GM19035 (cell line): ENCODE data around the gene PXDC1.
"Not testable (repeated sequence)": the region's sequence is repeated elsewhere in the genome, so short reads cannot be mapped to it uniquely, and the experiment has no call there.

Experiments
- ATAC-seq: cut with Tn5 transposase; IDR thresholded peaks from one replicate; pipeline ENCODE4 v1.9.1; 2021; ENCODE audit not compliant: unreplicated experiment

PXDC1 gene

DNA sequence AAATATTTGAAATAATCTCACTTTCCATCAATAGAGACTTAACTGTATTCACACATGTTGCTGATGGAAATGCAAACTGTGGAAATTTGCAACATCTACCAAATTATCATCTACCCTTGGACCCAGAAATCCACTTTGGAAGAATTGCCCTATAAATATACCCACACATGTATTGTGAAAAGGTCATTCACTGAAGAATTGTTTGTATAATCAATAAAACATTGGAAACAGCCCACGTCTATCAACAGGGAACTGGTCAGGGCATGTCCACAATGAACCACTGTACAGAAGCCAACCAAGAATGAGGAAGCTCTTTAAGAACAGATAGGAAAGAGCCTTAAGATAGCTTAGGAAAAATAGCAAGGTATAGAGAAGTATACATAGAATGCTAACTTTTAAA is 36.2 kb downstream of the PXDC1 start:
- ATAC-seq = no peak

GRCh38 chr6:3714768-3715167 is 36.7 kb downstream of the PXDC1 start:
- ATAC-seq = no peak

- ATAC-seq = no peak
These were observed 37.4 kb downstream of the PXDC1 start for GRCh38 chr6:3714111-3714510.

DNA sequence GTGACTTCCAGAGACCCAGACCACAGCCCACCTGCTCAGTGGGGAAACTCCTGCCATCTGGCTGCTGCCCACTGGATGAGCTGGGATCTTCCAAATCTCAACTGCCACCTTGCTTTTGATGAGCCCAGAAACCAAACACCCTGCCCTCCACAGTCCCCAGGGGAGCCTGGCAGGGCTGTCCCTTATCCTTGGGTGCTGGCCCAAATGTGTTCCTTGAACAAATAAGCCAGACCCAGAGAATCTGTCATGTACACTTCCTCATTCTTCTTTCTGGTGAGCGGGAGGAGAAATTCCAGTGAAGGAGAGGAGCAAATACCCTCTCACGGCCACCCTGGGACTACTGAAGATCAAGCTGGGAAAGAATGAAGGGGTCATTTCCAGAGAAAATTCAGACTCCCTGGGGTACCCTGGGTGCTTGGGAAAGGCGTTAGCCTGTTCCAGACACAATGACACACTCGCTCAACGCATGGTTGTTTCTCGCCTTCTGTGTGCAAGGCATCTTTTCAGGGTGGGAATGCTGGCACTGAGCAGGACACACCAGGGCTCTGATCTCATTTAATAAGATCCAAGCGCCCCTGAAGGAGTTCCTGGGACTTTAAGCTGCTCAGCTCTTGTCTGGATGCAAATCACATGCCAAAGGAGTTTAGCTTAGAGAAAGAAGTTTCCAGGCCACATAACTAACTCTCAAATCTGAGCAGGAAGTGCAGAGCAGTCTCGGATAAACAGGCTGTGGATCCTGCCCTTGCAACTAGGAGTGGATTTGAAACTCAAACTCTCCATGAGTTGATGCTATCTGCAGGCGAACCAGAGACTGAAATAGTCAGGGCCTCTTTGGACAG is 38.5 kb downstream of the PXDC1 start:
- no peak for ATAC-seq

DNA sequence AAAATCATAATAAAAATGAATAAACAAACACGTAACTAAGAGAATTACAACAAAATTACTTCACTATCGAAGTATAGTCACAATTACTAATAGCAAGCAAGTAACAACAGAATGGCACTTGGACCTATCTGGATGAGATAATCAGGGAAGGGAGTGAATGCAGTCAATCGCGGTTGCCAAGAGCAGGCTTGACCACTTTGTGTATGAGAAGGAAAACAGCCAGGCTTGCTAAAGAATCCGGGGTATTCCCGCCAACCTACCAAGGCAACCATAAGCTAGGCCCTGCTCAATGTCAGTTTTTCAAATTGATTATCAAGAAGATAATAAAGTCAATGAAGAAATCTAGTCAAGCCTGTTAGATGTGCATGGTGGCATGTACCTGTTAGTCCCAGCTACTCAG is 39.7 kb downstream of the PXDC1 start:
- ATAC-seq = no peak

DNA sequence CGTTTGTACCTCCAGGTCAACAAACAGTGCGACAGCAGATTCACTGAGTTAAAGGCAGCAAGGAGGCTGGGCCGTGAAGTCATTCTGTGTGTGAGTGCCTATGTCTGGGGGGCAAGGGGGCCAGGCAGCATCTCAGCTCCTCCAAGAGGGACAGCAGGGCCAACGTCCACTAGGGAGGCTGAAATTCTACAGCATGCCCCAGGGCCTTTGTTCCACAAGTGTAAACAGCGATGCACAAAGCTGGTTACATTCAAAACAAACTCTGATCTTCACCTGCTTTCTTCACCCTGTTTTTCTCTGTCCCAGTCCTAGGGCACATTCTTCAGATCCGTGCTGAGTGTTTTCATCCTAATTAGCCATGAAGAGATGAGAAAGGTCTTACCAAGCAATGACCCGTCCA is 41.1 kb downstream of the PXDC1 start:
- ATAC-seq = no peak

GRCh38 chr6:3708540-3708939 is 43.0 kb downstream of the PXDC1 start:
- no peak for ATAC-seq

DNA sequence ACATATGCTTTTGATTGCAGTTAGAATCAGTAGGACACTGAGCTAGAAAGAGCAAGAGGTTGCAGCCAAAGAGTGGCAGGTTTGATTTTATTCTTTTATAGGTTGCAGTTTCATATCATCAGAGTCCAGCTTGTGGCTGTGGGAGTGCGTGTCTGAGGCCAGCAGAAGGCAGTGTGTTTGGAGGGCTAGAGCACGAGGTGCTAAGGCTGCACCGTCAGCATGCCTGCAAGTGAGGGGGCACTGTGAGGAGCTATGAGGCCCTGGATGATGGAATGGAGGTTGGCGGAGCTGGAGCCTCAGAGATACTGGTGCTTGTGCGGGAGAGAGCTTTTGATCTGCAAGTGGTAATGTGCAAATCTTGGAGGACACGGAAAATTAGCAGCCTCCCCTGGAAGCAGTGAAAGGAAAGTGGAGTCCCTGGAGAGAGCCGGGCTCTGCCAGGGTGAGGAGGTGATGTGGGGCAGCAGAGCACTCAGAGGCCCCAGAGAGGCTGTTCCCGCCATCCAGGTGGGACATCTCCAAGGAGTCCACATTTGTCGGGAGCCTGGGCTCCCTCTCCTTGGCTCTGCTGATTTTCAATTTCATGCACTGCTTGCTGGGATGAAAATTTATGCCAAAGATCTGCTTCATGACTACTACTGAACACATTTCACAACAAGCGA is 43.6 kb downstream of the PXDC1 start:
- no peak for ATAC-seq

DNA sequence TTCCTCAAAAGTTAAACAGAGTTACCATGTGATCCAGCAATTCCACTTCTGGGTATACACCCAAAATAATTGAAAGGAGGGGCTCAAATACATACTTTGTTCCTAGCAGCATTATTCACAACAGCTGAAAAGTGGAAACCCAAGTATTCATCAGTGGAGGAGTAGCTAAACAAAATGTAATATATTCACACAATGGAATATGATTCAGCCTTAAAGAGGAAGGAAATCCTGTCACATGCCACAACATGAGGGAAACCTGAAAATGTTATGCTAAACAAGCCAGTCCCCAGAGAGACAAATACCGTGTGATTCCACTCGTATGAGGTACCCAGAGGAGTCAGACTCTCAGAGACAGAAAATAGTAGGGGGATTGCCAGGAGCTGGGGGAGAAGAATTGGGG is 44.5 kb downstream of the PXDC1 start:
- ATAC-seq = no peak

- no peak for ATAC-seq
These were observed 45.0 kb downstream of the PXDC1 start for GRCh38 chr6:3706547-3706946.

DNA sequence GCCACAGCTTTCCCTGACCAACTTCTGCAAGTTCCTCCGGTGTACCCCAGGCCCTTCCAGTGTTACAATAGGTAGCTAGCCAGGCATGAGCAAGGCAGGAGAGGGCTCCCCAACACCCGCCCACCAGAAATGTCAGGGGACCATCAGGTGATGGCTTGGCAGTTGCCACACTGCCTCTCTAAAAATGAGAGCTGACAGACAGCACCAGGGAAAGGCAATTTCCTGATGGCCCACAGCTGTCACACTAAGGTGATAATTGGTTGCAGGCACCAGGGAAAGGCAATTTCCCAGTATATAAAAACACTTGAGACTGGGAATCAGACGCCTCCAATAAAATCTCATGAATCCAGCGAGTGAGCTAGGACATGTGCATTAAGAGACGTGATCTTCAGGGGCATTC is 49.9 kb downstream of the PXDC1 start:
- ATAC-seq = no peak

GRCh38 chr6:3699231-3699630 is 52.3 kb downstream of the PXDC1 start:
- ATAC-seq = no peak

DNA sequence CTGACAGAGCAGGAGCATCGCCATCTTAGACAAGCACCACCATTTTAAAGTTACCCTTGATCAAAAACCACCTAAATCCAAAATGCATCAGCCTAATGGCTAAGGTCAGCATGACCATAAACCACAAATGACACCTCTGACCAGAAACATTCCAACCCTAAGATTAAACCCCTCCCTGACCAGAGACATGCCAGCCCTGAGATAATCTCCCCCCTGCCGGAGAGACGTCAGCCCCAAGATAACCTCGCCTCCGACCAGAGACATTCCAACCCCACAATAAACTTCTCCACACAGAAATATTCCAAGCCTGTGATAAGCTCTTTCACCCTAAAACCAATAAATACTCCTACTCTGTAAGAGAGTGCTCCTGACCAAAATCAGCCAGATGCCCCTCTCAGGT is 53.5 kb downstream of the PXDC1 start:
- no peak for ATAC-seq

DNA sequence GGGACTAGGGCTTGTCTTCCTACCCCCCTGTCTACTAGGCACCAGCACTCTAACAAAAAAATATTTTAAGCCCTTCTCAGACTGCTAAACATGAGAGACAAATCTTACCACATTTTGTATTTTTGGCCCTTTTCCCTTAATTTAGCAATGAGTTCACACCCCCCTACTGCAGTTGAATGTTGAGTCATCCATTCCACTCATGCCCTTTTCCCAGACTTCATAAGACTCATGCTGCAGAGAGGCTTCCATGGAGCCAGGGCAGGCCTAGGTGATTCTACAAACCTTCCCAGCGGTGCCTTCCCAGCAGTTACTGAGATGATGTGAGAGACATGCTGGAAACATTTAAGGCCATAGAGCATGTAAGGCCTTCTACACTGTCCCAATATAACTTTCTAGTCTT is 53.9 kb downstream of the PXDC1 start:
- no peak for ATAC-seq

GRCh38 chr6:3696525-3697088 is 54.9 kb downstream of the PXDC1 start:
- ATAC-seq = no peak

- no peak for ATAC-seq
These were observed 56.3 kb downstream of the PXDC1 start for GRCh38 chr6:3695065-3695817.

DNA sequence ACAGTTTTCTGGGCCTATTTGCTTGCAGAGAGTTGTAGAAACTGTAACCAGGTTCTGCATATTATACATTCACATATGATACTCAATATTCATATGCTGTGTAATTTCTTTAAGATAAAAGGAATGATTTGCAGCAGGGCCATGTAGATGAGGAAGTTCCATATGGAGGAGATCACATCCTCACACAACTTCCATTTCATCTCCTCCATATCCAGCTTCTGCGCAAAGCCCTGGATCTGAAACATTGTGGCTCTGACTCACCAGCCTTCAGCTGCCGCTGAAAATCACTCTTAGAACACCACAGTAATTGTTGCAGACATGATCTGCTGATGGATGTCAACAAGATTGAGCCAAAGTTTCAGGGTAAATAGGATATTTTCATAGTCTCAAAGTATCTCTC is 57.7 kb downstream of the PXDC1 start:
- ATAC-seq = no peak

DNA sequence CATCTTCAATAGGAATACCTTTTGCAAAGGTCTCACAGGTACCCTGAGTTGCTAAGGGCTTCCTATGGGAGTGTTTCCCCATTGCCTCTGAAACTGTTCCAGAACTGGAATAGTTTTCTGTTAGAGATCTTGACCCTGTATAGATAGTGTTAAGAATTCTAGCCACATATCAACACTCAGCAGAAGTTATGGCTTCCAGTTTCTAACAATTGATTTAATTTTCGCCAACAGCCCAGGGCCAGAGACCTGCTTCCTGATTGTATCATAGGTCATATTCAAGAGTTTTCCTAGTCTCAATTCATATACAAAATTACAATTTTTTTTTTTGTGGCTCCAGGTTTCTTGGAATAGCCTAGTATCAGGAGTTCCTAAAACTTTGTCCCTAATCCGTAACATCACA is 61.0 kb downstream of the PXDC1 start:
- ATAC-seq = no peak

- no peak for ATAC-seq
These were observed 63.7 kb downstream of the PXDC1 start for GRCh38 chr6:3687847-3688246.

- no peak for ATAC-seq
These were observed 68.2 kb downstream of the PXDC1 start for GRCh38 chr6:3683331-3683730.

DNA sequence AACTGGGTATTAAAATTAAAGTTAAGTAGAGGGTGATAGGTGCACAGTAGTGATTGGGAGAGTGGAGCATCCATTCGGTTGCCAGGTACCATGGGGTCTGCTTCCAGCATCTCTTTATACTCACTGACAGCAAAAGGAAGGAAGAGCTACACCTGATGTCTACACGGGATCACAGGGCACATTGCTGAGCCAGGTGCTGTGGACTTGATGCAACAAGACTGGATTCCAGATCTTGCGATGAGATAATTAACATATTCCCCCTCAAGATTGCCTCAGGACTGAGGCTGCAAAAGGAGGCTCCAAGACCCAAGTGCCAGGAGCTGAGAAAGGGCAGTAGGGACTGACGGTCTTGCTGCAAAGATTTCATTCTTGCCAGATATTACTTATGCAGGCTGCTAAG is 72.6 kb downstream of the PXDC1 start:
- ATAC-seq = no peak

DNA sequence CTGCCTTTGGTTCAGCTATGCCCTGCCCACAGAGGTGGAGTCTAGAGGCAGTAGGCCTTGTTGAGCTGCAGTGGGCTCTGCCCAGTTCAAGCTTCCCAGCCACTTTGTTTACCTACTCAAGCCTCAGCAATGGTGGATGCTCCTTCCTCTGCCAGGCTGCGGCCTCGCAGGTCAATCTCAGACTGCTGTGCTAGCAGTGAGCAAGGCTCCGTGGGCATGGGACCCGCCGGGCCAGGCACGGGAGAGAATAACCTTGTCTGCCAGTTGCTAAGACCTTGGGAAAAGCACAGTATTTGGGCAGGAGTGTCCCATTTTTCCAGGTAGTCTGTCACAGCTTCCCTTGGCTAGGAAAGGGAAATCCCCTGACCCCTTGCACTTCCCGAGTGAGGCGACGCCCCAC is 73.8 kb downstream of the PXDC1 start:
- not testable (repeated sequence) for ATAC-seq
